ENCODE measurements around the gene UVRAG.
A peak's percentile ranks its signal among the peaks of the same experiment; 100 is the strongest.

UVRAG gene

DNA sequence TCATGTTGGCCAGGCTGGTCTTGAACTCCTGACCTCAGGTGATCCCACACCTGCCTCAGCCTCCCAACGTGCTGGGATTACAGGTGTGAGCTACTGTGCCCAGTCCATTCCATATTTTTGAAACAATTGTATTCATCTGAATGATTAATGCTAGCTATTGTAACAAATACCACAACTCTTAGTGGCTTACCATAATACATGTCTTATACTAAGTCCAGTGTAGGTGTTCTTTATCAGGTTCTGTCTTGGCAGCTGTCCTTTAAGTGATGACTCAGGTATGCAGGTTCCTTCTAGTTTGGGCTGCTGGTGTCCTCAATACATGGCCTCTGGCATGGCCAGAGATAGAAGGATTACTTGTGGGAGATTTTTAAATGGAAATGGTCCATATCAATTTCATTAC, 39.0 kb downstream of the UVRAG start:
- no peaks in the 10 kb centered on the region for H3K9me3 ChIP-seq (ENCODE audit: control insufficient read depth, insufficient read depth, low read depth, low read length)
- CTCF ChIA-PET = interaction anchor here (0.6 kb wide), 2 partner anchors 44 to 52 kb away, joined by 3 read pairs; no protein-coding TSS in a partner anchor
- no peak overlapping the region for H3K4me3 ChIP-seq (ENCODE audit: low read depth, low read length)
- H3K27ac ChIP-seq (ENCODE audit: extremely low read depth, low read depth, low read length) = no peak overlapping the region
- H3K36me3 ChIP-seq (ENCODE audit: control insufficient read depth in 2 of 2, insufficient read depth in 1 of 2, low read length in 2 of 2) = no peaks in the 10 kb centered on the region
- TF ChIP-seq, protein P1, sequence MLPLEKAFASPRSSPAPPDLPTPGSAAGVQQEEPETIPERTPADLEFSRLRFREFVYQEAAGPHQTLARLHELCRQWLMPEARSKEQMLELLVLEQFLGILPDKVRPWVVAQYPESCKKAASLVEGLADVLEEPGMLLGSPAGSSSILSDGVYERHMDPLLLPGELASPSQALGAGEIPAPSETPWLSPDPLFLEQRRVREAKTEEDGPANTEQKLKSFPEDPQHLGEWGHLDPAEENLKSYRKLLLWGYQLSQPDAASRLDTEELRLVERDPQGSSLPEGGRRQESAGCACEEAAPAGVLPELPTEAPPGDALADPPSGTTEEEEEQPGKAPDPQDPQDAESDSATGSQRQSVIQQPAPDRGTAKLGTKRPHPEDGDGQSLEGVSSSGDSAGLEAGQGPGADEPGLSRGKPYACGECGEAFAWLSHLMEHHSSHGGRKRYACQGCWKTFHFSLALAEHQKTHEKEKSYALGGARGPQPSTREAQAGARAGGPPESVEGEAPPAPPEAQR (tag by site-specific recombination; IDR thresholded peaks at IDR 0.05) = no peak
- TF ChIP-seq ZNF394 (tag by site-specific recombination; IDR thresholded peaks at IDR 0.05; ENCODE audit: borderline replicate concordance) = 0 out of 2 replicates have a peak, but pooled peaks have one; percentile 4
- POLR2A ChIA-PET = no interaction called here
- no peaks in the 10 kb centered on the region for H3K4me1 ChIP-seq (ENCODE audit: control insufficient read depth, insufficient read depth, low read length)

DNA sequence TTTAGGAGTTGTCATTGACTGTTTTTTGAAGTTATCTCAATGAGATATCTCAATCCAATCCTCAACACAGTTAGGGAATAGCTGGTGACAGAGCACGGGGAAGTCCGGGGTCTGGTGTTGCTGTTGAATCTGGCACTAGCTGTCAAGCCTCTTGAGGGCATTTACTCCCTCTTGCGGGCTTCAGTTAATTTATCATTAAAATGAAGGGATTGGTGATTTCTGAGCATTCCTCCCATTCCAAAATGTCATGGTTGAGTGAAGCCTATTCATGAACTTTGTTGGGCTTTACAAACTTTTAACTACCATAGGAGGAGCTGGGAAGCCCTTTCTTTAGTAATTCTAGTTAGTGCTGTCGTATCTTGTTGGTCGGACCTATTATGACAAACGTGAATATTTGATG, 40.2 kb downstream of the UVRAG start:
- H3K36me3 ChIP-seq (ENCODE audit: control insufficient read depth in 2 of 2, insufficient read depth in 1 of 2, low read length in 2 of 2) = no peaks in the 10 kb centered on the region
- TF ChIP-seq, protein P2, sequence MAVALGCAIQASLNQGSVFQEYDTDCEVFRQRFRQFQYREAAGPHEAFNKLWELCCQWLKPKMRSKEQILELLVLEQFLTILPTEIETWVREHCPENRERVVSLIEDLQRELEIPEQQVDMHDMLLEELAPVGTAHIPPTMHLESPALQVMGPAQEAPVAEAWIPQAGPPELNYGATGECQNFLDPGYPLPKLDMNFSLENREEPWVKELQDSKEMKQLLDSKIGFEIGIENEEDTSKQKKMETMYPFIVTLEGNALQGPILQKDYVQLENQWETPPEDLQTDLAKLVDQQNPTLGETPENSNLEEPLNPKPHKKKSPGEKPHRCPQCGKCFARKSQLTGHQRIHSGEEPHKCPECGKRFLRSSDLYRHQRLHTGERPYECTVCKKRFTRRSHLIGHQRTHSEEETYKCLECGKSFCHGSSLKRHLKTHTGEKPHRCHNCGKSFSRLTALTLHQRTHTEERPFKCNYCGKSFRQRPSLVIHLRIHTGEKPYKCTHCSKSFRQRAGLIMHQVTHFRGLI (tag by site-specific recombination; IDR thresholded peaks at IDR 0.05) = 0 out of 2 replicates have a peak, but pooled peaks have one; percentile 30
- TF ChIP-seq ZNF391 (tag by site-specific recombination; IDR thresholded peaks at IDR 0.05; ENCODE audit: borderline replicate concordance, low read depth) = no peak
- no peak for TF ChIP-seq ZNF501 (tag by site-specific recombination; IDR thresholded peaks at IDR 0.05)
- TF ChIP-seq OVOL3 (tag by site-specific recombination; IDR thresholded peaks at IDR 0.05) = no peak
- no peak overlapping the region for H3K4me3 ChIP-seq (ENCODE audit: low read depth, low read length)
- ChIA-PET CTCF (interaction anchor here (0.6 kb wide), 1 partner anchor 1246 kb away, joined by 3 read pairs; no protein-coding TSS in a partner anchor), POLR2A (no interaction called here)
- H3K27ac ChIP-seq (ENCODE audit: extremely low read depth, low read depth, low read length) = no peak overlapping the region
- H3K9me3 ChIP-seq (ENCODE audit: control insufficient read depth, insufficient read depth, low read depth, low read length) = no peaks in the 10 kb centered on the region
- H3K4me1 ChIP-seq (ENCODE audit: control insufficient read depth, insufficient read depth, low read length) = no peaks in the 10 kb centered on the region

DNA sequence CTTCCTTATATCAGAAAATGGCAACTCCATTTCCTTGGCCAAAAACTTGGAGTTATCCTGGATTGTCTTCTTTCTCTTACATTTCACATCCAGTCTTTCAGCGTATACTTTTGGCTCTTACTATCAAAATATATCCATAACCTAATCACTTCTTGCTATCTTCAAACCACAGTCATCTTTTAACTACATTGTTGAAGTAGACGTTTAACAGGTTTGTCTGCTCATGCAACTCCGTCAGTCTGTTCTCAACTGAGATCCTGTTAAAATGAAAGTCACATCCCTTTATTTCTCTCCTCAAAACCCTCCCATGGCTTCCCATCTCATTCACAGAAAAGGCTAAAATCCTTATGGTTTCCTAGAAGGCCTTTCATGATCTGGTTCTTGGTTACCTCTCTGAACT, 41.9 kb downstream of the UVRAG start:
- Histone ChIP-seq H3K4me1 (ENCODE audit: control insufficient read depth, insufficient read depth, low read length) (no peaks in the 10 kb centered on the region), H3K9me3 (ENCODE audit: control insufficient read depth, insufficient read depth, low read depth, low read length) (no peaks in the 10 kb centered on the region), H3K27ac (ENCODE audit: extremely low read depth, low read depth, low read length) (no peak overlapping the region), H3K4me3 (ENCODE audit: low read depth, low read length) (no peak overlapping the region), H3K36me3 (ENCODE audit: control insufficient read depth in 2 of 2, insufficient read depth in 1 of 2, low read length in 2 of 2) (no peaks in the 10 kb centered on the region)
- CTCF ChIA-PET = interaction anchor here (0.5 to 1.6 kb wide), 2 partner anchors 11 to 398 kb away, joined by 3 to 4 read pairs; no protein-coding TSS in a partner anchor
- POLR2A ChIA-PET = no interaction called here
- no peak for TF ChIP-seq OSR2 (tag by site-specific recombination; IDR thresholded peaks at IDR 0.05)
- TF ChIP-seq SP2 (tag by site-specific recombination; IDR thresholded peaks at IDR 0.05) = no peak
- TF ChIP-seq ZNF202 (tag by site-specific recombination; IDR thresholded peaks at IDR 0.05; ENCODE audit: borderline replicate concordance) = no peak
- TF ChIP-seq ZBTB17 (tag by site-specific recombination; IDR thresholded peaks at IDR 0.05) = no peak
- TF ChIP-seq ZNF138 (tag by site-specific recombination; IDR thresholded peaks at IDR 0.05; ENCODE audit: borderline replicate concordance) = no peak
- TF ChIP-seq ZNF155 (tag by site-specific recombination; IDR thresholded peaks at IDR 0.05) = no peak
- TF ChIP-seq, protein P3, sequence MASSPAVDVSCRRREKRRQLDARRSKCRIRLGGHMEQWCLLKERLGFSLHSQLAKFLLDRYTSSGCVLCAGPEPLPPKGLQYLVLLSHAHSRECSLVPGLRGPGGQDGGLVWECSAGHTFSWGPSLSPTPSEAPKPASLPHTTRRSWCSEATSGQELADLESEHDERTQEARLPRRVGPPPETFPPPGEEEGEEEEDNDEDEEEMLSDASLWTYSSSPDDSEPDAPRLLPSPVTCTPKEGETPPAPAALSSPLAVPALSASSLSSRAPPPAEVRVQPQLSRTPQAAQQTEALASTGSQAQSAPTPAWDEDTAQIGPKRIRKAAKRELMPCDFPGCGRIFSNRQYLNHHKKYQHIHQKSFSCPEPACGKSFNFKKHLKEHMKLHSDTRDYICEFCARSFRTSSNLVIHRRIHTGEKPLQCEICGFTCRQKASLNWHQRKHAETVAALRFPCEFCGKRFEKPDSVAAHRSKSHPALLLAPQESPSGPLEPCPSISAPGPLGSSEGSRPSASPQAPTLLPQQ (tag by site-specific recombination; IDR thresholded peaks at IDR 0.05) = no peak
- TF ChIP-seq ZNF350 (tag by site-specific recombination; IDR thresholded peaks at IDR 0.05) = no peak

DNA sequence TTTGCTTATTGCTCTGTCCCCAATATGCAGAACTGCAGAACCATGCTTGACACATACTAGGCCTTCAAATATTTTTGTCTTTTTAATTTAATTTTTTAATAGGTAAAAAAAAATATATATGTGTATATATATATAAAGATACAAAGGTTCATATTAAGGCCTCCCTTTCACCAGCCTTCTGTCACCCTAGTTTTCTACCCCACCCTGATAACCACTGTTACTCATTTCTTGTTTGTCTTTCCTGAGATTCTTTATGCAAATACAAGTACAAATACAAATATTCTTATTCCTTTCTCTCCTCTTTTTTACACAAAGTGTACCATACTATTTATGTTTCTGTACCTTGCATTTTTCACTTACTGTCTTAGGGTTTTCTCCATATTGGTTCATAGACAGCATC, 43.0 kb downstream of the UVRAG start:
- TF ChIP-seq ZNF707 (tag by site-specific recombination; IDR thresholded peaks at IDR 0.05) = no peak
- TF ChIP-seq, protein P4, sequence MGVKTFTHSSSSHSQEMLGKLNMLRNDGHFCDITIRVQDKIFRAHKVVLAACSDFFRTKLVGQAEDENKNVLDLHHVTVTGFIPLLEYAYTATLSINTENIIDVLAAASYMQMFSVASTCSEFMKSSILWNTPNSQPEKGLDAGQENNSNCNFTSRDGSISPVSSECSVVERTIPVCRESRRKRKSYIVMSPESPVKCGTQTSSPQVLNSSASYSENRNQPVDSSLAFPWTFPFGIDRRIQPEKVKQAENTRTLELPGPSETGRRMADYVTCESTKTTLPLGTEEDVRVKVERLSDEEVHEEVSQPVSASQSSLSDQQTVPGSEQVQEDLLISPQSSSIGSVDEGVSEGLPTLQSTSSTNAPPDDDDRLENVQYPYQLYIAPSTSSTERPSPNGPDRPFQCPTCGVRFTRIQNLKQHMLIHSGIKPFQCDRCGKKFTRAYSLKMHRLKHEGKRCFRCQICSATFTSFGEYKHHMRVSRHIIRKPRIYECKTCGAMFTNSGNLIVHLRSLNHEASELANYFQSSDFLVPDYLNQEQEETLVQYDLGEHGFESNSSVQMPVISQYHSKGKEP (tag by site-specific recombination; IDR thresholded peaks at IDR 0.05) = no peak
- ChIA-PET POLR2A (no interaction called here), CTCF (no interaction called here)
- no peaks in the 10 kb centered on the region for H3K4me1 ChIP-seq (ENCODE audit: control insufficient read depth, insufficient read depth, low read length)
- H3K36me3 ChIP-seq (ENCODE audit: control insufficient read depth in 2 of 2, insufficient read depth in 1 of 2, low read length in 2 of 2) = peaks cover 0 to 7% of the 10 kb centered on the region in 2 experiments; a peak in 1 of 3 replicates
- no peak overlapping the region for H3K27ac ChIP-seq (ENCODE audit: extremely low read depth, low read depth, low read length)
- H3K4me3 ChIP-seq (ENCODE audit: low read depth, low read length) = no peak overlapping the region
- no peaks in the 10 kb centered on the region for H3K9me3 ChIP-seq (ENCODE audit: control insufficient read depth, insufficient read depth, low read depth, low read length)

Measured in HEK293 (cell line).